HG02798 (cell line): Measurements from ENCODE around the gene PLCG1.

Experiments used
- ATAC-seq: cut with Tn5 transposase; IDR thresholded peaks from one replicate; pipeline ENCODE4 v1.9.1; 2021; ENCODE audit warnings: mild to moderate bottlenecking; ENCODE audit not compliant: unreplicated experiment, poor library complexity

The PLCG1 gene

DNA sequence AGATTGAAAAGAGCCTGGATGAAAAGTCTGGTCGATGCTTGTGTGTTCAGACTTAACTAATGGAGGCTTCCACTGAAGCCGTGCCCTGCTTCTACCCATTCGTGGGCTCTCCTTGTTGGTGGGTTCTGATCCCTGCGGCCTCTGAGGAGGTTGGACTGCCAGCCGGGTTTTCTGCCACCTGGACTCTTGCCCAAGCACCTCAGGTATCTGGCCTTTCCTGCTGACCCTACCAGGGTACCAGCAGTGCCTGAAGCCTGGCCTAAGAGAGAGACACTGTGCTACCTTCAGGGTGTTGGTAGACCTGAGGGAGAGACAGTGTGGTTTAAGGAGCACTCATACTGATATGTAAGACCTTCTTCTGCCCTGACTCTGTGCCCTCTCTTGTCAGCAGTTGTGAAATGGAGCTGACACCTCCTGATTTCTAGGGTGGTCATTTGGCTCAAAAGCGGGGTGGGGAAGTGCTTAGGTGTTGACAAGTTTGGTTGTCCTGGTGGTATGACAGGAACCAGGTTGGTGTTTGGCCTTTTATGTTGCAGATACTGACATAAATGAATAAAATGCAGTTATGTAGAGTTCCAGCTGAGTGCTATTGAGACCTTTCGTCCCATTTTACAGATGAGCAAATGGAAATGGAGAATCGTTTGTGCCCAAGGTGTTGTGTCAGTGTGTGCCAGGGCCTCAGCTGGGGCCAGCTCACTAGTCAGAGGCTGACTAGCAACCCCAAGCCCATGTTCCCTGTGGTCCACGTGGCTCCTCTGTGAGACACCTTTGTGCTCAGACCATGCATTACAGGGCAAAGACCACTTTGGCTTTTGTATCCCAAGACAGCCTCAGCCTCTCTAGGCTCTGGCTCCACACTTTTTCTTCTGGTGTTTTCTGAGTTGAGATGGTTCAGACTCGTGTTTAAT, 3.1 kb downstream of the PLCG1 start:
- ATAC-seq: no peak

DNA sequence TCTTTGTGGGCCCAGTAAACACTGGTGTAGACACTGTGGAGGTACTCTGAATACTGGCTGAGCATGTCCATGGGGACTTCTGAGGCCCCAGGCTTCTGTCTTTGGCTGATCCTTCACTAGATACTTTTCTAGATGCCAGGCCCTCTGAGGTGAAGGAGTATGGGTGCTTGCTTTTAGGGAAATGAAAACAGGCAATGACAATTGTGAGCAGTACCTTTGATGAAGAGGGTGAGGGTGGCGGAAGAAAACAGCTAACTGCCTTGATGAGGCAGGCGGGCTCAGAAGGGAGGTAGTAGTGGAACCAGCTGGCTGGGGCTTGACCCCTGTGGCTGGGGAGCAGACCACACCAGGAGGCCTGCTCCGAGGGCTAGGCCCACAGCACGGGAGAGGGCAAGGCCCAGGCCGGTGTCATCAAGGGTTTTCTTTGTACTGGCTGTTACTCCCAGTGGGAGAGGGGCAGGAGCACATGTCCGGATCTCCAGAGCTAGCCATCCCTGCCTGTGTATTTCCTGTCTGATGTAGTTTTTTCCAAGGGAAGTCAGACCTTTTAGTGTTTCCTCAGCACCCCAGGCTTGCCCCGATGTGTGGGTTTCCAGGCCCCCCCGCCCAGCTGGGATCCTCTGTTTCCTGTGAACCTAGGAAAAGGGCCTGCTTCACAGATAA, 3.9 kb downstream of the PLCG1 start:
- no peak for ATAC-seq

DNA sequence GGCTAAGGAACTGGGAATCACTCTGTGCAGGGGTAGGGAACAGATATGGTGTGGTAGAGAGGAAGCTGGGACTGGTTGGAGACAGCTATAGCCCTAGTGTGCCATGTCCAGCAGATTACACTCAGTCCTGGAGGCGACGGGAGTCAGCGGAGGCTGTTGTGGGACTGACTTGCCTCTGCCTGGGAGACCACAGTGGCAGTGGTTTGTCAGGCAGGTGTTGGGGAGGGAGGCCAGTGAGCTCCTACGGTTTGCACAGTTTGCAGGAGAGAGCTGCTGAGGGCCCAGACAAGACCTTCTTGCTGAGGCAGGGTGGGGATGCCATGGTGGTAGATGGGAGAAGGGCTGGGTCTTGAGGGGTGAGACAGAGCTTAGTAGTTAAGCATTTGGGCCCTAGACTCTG, 4.9 kb downstream of the PLCG1 start:
- no peak for ATAC-seq

DNA sequence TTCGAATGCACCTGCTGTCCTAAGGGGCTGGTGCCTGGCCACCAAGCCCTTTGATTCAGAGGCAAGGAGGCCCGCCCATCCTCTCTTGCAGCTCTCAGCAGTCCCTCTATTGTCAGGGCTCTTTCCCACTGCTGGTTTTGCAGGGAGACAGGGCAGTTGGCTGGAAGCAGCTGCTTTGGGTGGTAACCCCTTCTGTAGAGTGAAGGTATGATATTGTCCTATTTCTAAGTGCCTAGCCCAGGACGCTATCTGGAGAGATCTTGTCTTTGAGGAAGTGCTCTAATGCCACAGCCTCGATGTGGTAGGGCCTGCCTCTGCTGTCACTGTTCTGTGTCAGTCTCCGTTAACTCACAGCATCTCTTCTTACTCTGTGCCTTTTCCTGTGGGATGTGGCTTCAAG, 5.6 kb downstream of the PLCG1 start:
- ATAC-seq: no peak

DNA sequence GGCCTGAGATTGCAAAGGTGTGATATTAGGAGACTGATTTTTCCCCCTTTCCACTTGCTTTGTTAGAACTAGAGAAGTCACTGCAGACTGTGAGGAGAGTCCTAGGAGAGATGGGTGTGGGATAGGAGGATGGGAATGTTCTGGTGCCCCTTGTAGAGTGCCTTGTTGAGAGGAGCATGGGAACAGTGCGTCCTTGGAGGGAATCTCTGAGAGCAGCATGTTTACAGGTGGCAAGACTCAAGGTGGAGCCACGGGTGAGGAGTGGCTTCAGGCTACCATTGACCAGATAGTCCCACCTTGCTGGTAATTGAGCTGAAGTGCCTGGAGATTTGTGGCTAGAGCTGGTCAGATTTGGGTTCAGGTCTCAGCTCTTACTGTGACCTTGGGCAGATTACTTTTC, 6.0 kb downstream of the PLCG1 start:
- no peak for ATAC-seq

DNA sequence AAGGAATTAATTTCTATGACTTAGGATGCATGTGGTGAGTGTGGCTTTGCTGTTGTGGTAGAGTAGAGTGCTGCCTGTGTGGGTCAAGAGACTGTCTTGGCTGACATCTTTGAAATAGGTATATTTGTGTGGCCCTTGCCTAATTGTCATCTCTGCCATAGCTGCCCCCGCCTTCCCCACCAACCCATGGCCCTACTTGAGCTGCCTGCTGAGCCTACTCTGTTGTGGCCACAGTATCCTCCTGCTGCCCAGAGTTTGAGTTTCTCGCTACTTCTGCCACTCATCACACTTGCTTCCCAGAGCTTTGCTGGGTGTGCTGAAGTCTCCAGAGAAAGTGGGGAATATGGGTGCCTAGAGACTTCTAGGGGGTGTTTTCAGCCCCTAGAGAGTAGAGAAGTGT, 8.0 kb downstream of the PLCG1 start:
- no peak for ATAC-seq

DNA sequence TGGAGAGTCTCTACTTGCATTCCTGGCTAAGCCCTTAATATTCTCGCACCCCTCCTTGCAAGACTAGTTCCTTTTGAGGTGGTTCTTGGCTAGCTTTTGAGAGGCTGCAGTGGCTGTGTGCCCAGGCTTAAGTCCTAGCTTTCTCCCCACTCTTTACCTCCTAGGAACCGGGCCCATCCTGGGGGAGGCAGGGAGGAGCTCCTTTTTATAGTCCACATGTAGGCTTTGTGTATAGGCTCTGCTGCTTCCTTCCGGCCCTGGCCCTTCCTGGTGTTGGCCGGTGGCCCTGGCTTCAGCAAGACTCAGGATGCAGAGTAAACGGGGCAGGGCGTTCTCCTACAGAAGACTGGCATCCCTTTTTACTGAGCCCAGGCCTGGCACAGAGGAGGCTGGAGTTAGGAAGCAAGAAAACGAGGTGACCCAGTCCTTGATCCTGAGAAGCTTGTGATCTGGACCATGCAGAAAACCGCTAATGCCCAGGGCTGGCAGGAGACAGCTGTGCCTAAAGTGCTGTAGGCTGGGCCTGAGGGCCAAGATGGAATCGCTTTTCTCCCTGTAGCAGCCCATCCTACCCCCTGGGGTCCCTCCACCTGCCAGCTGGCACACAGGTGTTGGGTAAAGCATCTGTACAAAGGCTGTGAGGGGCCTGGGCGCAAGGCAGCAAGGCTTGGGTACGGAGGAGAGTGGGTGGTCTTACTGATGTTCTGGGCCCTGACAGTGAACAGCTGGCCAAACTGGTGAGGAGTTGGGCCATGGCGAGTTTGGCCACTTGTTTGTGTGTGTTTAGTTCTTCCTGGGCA, 8.7 kb downstream of the PLCG1 start:
- ATAC-seq: no peak

DNA sequence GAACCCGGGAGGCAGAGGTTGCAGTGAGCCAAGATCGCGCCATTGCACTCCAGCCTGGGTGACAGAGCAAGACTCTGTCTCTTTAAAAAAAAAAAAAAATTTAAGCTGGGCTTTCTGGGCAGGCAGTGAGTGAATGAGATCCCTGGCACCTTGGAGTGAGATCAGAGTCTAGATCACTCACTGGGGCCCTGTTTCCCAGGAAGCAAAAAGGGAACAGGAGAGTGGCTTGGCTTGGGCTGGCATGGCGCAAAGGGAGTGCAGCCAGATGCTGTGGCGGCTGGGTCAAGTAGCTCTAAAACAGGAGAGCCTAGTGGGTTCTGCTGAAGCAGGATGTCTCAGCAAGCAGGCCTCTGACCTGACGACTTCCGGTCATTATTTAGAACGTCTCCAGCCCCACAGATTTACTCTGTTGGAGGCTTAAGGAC, 10.4 kb downstream of the PLCG1 start:
- no peak for ATAC-seq

DNA sequence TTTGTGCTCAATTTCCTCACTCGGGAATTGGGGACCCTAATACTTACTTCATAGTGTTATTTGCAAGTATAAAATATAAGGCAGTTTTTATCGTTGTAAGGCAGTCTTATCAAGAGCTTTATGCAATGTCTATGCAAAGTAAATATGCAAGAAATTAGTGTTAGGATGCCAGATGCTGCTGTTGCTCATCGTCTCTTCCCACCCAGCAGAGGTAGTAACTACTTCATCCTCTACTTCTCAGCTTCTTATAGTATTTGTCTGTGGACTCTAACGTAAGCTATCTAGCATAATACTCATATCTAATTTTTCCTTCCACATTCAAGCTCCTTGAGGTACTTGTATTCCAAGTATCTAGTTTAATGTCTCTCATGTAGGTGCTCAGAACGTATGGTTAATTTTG, 11.6 kb downstream of the PLCG1 start:
- no peak for ATAC-seq

DNA sequence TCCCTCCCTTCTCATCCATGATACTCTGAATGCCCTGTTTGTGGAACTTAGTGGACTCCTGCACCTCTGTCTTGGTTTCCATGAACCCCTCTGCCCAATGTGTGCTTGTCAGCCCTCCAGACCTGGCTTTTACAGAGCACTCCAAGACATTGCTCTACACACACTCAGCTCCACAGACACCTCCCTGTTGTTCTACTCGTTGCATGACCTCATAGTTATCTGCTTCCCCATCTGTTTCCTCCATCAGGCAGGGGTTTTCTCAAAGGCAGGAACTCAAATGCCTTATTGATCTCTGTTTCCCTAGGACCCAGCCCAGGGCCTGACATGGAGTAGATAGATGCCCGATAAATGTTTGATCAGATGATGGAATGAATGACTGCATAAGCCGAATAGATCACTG, 13.3 kb downstream of the PLCG1 start:
- ATAC-seq: no peak

DNA sequence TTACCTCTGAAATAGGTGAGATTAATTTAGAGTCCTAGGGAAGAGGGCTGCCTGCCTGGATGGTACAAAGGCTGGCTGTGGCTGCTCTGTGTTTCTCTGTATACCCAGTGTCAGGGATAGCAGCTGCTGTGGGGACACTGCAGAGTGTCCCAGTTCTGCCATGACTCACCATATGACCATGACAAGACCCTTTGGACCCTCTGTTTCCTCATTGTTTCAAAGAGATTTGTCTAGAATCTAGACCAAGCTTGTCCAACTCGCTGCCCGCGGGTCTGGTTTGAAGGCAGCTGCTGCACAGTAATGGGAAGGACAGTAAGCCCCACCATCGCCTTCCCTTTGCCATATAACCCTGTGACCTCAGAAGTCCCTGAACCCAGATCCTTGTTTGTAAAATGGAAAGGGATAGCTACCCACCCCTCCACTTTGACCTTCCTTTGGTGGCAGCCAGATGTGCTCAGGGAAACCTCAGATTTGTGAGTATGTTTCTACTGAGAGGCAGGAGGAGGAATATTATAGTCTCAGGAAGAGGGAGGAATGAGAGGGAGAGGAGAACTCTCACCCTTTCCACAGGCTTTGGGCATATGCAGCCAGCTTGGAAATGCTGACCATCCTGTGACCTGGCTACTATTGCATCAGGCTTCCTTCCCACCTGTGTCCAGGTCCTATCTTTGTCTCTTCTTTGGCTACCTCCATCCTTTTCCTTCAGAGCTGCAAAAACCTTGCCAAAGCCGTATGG, 14.0 kb downstream of the PLCG1 start:
- ATAC-seq: no peak

DNA sequence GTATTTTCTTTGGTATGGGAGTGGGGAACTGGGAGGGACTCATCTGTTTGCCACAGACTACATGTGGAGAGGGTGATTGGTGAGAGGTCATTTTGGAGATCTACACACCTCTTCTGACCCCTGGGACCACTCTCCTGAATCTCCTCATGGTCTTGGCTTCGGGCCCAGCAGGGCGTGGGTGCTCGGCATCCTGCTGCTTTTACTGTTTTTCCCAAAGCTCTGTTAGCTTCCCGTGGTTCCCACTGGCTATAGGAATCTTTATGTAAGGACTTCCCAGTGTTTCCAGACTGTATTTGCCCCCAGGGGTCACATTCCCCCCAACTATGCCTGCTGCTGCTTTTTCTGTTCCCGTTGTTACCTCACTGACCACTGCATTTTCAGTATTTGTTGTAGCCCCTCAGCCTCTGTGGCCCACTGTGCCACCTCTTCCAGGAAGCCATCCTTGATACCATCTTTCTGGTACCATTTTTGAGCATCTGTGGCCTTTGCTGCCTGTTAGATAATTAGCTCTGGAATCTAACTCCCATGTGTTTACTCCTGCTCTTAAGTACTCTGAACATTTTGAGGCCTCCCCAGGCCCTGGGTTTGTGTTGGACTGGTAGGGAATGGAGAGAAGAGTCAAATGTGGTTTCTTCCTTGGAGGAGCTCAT, 14.9 kb downstream of the PLCG1 start:
- no peak for ATAC-seq

DNA sequence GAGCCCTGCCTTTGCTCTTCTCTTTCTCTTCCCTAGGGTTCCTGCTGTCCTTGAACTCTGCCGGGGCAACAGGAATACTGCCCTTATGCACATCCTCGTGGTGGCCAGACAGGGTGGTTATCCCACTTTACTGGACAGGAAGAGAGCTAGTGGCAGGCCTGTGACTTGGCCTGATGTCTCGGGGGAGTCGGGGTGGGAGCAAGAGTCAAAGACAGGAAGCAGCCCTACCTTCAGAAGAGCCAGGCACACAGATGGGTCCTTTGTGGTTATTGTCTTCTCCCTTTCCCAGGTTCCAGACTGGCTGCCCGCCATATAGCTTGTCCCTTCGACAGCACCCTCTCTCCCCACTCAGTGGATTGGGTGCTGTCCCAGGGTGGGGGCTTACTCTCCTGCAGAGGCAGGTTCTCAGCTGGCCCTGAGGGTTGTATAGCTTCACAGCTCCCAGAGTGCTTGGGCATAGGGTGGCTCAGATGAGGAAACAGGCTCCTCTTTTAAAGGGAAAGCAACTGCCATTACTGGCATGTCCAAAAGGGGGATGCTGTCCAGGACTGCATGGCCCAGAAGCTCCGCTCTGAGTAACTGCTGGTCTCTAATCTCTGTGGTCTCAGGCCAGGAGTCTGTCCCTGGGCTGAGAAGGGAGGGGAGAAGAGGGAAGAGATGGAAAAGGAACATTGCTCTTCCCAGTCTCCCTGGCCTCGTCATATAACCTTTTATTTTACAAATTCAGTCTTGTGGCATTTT, 17.3 kb downstream of the PLCG1 start:
- no peak for ATAC-seq

DNA sequence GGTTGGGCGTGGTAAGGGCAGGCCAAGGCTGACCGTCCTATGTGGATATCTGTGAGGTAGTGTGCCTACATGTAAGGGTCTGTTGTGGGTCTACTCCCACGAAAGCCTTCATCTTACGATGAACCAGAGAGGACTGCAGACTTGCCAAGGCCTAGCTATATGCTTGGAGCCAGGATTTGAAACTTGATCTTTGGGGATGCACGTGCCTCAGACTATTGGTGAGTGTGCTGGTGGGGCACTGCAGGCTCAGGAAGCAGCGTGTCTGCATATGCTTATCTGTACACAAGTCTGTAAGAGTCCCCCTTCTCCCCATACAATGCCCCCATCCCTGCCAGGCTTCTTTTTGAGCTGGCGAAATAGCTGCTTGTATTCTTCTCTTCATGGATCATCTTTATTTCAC, 17.9 kb downstream of the PLCG1 start:
- ATAC-seq: no peak

DNA sequence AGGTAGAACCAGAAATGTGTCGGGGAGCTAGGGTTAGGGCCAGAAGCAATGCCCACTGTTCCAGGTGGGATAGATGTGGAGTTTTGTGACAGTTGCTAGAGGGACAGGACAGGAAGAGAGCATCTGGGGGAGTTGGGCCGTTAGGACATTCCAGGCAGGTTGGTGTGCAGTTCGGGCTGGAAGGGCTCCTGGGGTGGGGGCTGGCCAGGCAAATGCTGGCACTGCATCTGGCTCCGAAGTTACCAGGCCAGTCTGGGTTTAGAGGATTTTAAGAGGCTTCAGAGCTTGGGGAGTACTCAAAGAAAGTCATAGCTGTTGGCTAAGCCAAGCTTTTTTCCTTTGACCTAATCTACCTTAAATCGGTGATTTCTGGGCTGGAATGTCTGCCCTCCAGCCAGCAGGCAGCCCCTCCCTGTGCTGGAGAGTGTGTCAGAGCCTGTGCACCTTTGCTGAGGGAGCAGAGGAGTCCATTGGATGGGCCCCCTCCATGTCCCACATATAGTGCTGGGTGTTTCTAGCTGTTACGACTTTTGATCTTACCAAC, 20.8 kb downstream of the PLCG1 start:
- no peak for ATAC-seq

DNA sequence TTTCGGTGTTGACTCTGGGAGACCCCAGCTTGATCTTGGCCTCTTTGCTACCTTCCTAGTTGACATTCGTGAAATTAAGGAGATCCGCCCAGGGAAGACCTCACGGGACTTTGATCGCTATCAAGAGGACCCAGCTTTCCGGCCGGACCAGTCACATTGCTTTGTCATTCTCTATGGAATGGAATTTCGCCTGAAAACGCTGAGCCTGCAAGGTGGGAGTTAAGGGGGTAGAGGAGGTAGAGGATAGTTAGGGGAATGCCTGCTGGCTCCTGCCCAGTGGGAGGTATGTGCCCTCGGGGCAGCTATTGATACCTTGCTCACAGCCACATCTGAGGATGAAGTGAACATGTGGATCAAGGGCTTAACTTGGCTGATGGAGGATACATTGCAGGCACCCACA, 22.2 kb downstream of the PLCG1 start:
- no peak for ATAC-seq

DNA sequence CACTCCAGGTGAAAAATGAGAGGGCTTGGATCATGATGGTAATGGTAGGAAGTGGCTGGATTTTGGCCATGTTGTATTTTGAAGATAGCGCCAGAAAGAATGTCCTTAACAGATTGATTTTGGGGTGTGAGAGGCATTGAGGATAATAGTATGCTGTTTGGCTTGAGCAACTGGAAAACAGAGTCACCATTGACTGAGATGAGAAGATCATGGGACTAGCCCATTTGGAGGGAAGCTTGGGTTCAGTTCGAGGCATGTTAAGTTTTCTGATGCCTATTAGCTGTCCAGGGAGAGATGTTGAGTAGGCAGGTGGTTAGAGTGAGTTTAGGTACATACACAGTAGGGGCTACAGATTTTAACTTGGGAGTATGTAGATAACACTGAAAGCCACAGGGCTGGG, 23.3 kb downstream of the PLCG1 start:
- ATAC-seq: no peak

DNA sequence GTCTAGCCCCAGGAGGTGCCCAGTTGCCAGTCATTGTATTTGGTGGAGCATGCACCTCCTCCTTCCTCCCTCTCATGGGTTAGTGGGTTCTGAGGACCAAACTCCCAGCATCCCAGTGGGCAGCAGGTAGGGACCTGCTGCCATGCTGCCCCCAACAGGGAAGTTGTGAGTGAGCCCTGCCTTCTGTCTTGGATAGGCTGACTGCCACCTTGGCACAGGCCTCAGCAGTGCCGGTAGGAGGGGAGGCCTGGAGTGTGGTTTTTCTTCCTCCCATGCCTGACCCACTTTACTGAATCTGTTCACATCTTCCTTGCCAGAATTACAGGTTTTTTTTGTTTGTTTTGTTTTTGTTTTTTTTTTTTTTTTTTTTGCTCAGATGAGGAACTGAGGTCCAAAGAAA, 24.5 kb downstream of the PLCG1 start:
- no peak for ATAC-seq

DNA sequence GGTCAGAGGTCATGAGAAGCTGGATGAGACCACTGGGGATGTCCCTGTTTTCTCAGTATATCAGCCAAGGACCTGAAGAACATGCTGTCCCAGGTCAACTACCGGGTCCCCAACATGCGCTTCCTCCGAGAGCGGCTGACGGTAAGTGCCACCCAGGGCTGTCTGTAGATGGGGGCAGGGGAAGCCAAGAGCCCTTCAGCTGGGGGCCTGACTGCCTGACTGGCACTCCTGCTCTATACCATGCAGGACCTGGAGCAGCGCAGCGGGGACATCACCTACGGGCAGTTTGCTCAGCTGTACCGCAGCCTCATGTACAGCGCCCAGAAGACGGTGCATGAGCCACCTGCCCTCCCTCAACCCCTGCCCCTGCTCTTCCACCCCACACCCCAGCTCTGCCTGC, 25.1 kb downstream of the PLCG1 start:
- ATAC-seq: no peak
